SHP77 treated with DMSO at 0.1 percent for 48 hours (cell line): ENCODE data around the gene TSKU.
"Not testable (repeated sequence)": the region's sequence is repeated elsewhere in the genome, so short reads cannot be mapped to it uniquely, and the experiment has no call there.

Experiments
- DNase-seq: peaks from one replicate; lab custom pipeline; 2025; lab: John Stamatoyannopoulos, UW

The TSKU gene

DNA sequence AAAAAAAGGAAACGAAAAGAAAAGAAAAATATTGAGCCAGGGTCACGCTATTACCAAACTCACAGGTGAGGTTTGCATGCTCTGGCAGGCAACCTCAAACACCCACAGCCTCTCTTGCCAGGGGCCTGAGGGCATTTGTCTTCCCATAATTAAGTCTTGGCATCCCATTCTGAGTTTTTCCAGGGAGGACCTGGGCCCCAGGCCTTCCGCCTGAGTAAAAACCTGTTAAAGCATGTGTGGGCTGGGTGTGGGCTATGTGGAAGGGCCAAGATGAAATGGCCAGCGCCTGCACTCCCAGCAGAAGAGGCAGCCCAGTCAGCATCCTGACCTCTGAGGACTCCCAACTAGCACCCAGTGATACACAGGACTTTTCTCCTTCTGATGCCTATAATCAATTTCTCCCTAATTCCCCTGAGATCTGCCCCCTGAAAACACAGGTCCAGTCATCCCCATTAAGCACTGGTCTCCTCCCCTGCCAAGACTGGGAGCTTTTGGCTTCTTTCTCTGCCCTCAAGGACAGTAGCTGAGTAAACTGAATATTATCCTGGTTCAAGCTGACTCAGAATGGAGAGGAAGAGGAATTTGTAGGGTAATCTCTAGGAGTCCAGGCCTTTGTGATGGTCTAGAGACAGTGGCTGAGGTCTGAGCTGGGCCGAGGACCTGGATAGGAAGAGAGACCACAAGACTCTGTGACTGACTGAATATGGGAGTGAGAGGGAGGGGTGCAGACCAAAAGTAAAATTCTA lies 42.0 kb downstream of the TSKU start:
- no peak for DNase-seq

DNA sequence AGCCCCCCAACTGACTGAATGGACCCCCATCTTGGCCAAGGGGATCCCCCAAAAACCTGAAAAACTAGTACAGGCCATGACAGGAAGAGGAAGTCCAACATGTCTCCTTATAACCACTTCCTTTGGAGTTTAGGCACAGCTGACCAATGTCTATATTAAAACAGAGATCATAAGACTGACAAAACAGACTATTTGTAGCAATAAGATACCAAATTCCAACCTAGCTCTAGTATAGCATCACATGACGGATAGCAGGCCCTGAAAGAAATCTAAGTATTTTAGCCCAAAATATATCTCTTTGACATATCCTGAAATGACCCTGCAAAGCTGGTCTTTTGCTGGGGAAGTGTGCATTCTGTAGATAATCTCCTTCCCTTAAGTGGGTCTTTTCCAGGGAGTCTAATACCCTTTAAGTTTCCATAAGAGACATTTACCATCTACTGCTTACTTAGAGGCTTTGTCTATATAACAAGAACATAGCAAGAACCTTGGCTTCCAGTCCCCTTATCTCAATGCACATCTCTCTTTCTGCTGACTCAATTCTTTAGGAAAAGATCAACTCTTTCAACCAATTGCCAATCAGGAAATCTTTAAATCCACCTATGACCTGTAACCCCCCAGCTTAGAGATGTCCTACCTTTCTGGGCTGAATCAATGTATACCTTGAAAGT lies 42.7 kb downstream of the TSKU start:
- DNase-seq: no peak

- not testable (repeated sequence) for DNase-seq
Observed at GRCh38 chr11:76826508-76826907, 43.4 kb downstream of the TSKU start.

GRCh38 chr11:76827005-76827404 lies 43.8 kb downstream of the TSKU start:
- not testable (repeated sequence) for DNase-seq

DNA sequence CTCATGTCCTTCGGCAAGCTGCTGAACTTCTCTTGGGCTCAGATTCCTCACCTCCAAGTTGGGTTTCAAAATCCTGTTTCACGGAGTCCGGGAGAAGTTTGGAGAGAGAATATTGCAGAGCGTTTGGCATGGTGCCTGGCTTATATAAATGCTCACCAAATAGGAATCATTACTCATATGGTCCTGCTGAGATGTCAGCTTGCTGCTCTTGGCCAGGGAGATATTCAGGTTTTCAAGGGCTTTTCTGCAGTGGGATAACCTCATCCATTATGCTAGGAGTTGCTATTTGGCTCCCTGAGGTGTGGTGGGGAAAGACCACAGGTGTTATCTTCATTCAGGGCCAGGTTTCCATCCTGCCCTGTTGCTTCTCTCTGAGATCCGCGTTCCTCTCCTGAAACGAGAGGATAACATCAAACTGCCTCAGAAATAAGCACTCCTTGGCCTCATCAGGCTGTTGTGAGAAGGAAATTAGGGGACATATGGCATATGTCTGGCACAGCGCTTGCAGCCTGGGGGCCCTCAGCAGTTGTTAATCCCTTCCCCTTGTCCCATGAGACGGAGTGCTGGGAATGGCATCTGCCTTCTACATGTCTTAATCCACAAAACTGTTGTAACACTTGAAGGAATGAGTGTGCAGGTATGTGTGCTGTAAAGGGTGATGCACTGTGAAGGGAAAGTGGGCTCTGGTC lies 47.6 kb downstream of the TSKU start:
- DNase-seq: no peak

DNA sequence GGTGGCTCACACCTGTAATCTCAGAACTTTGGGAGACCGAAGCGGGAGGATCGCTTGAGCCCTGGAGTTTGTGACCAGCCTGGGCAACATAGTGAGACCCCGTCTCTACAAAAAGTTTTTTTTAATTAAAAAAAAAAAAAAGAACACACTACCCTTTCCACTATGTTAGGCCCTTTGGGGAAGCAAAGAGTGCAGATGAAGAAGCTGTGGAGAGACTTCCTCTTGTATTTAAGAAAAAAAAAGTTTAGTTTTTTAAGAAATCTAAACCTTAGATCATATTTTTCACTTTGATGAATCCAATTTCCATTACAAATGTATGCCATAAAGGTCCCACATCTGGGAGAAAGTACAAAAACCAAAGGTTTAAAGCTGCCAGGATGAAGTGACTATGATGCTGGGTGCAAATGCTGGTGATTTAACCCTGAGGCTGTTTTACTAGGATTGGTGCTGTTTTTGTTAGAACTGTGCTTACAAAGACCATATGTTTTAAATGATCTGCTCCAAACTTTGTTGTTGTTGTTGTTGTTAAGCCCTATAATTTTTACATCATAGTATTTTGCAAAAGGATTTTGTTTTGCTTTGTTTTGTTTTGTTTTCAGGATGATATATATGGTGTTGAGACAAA lies 48.6 kb downstream of the TSKU start:
- no peak for DNase-seq

- DNase-seq: no peak
Observed at GRCh38 chr11:76832361-76832760, 49.2 kb downstream of the TSKU start.

- DNase-seq: no peak
Observed at GRCh38 chr11:76834151-76834550, 51.0 kb downstream of the TSKU start.

DNA sequence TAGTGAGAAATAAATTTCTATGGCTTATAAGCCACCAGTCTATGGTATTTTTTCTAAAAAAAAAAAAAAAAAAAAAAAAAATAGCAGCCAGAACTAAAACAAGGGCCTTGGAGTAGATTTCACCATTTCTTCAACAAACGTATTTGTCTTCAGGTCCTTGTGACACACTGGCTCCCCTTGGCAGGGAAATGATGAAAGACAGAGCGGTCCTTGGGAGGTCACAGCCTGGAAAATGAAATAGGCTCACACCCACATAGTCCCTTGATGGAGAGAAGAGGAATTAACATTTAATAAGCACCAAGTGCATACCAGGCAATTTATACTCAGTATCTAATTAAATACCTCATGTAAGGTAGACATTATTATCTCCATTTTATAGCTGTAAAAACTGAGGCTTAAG lies 51.9 kb downstream of the TSKU start:
- DNase-seq: no peak

GRCh38 chr11:76835928-76836612 lies 52.9 kb downstream of the TSKU start:
- DNase-seq: no peak

DNA sequence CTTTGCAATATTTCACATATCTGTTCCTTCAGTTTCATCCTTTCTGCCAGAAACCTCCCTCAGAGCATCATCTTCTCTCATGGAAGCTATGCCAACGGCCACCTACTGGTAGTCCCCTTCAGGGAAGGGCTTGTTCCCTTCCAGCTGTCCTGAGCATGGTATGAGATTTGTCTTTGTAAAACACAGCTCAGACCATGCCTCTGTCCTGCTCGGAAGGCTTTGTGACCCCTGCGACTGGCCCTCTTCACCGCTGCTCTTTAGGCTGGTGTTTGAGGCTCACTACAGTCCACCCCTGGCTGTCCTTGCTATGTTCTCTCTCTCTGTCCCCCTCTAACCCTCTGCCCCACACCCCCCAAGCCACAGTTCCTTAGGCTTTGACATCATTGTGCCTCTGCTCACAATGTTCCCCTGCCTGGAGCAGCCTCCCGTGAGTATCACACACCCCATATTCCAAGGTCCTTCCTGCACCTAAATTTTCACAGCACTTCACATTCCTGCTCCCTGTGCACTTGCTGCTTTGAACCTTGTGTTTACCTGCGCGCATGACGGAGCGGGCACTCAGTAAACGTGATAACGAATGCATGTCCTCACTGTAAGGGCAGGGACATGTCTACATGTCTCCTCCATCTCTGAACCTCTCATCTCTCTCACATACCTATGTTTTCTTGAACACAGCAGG lies 53.6 kb downstream of the TSKU start:
- DNase-seq: no peak

DNA sequence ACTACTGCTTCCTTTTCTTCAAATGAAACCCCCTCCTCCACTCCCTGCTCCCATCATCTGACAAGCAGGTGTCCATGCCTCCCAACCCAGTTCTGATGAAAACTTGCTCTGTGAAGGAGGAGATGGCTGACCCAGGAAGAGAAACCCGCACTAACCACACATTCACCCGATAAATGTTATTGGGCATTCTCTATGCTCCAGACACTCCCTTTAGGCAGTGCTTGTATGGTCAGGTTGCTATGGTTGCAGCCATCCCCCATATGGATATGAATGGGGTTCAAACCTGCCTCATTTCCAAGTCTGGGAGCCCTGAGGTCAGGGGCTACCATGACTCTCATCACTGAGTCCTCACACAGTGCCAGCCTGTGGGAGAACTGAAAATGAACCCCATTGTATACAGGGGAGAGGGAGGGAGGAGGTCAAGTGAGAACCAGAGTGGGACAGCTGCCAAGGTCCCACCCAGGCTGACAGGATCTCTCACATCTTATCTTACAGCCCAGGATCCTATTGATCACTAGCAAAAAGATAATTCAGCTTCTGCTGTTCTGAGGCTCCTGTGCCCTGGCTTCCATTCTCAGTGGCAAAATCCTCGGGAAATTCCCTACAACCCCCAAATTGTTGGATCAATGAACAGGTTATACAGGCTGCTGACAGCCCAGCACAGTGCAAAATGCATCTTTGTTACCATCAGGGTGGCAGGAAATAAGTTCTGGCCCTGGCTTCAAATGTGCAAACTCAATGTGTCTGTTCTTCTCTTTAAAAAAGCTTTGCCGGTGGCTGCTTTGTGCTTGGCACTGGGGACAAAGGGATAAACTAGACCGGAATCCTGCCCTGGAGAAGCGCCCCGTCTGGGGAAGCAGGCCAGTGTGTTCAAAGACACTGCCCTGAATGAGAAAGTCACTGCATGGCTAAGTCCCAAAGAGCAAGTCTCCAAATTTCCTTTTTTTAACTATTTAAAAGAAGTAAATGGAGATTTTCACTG lies 54.8 kb downstream of the TSKU start:
- DNase-seq: no peak

DNA sequence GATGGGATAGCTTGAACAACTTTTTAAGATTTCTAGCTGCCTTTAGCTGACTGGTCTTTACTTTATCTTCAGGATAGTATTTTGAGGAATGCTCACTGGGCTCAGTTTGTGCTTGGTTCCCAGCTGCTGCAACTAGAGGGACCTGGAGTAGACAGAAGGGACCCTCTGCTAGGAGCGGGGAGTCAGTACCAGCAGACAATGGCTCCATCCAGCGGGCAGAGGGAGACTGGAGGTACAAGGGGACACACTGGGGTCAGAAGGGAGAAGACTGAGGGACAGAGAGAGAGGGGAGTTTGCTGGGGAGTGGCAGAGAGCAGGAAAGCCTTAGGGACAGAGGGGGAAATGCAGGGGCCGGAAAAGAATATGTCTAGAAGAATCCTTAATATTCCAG lies 55.5 kb downstream of the TSKU start:
- DNase-seq: no peak

GRCh38 chr11:76839311-76839710 lies 56.2 kb downstream of the TSKU start:
- no peak for DNase-seq

GRCh38 chr11:76841923-76842452 lies 58.8 kb downstream of the TSKU start:
- DNase-seq: no peak

- no peak for DNase-seq
Observed at GRCh38 chr11:76843907-76844306, 60.8 kb downstream of the TSKU start.

DNA sequence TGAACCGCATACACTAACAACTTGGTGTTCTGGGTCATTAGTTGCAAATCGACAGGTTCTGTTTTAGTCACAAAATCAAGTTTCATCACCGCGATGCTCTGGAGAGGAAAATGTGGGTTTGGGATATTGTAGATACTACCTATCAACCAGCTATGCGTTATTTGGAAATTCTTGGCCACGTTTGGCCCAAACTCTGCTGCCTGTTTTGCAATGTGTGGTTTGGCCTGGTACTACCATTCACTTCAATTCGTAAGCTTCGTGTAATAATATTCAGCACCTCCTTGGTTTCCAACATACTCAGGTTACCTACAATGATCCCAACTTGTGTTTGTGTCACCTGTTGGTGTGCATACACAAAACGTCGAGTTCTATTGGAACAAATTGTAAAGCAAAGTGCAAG lies 61.4 kb downstream of the TSKU start:
- DNase-seq: no peak

- DNase-seq: no peak
Observed at GRCh38 chr11:76845069-76845468, 61.9 kb downstream of the TSKU start.

DNA sequence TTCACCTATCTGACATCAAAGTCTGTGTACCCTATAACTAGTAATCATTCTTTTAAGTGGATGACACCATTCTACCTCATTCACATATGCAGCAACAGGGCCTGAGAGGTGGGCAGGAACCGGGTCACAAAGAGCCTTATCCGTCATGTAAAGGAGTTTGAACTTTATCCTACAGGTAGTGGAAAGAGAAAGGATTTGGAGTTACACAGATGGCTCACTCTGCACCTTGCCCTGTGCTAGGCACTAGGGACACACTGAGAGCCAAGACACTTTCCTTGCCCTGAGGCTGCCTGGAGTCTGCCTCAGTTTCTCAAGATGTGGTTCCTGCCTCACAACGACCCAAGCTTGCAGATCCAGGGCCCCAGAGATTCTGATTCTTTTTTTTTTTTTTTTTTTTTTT lies 63.3 kb downstream of the TSKU start:
- DNase-seq: no peak
